Measurements from ENCODE around the gene RBM23.

DNA sequence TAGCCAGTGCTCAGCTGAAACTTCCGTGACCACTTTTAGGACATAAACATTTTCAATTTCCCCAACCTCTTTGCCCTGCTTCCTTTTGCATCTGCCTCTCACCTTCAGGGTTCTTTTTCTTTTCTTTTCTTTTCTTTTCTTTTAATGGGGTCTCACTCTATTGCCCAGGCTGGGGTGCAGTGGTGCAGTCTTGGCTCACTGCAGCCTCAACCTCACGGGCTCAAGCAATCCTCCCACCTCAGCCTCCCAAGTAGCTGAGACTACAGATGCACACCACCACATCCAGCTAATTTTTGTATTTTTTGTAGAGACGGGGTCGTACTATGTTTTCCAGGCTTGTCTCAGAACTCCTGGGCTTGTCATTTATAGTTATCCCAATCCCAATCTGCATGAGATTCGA, 52.1 kb downstream of the RBM23 start:
- TF ChIP-seq REPIN1 (tag by site-specific recombination; IDR thresholded peaks at IDR 0.05; ENCODE audit: low read depth) (no peak), ZBTB49 (tag by site-specific recombination; IDR thresholded peaks at IDR 0.05; ENCODE audit: low read depth) (no peak), TCF7L2 (IDR thresholded peaks at IDR 0.05; ENCODE audit: borderline replicate concordance, low read depth, low read length) (no peak), SP2 (tag by site-specific recombination; IDR thresholded peaks at IDR 0.05) (no peak), ZNF398 (tag by site-specific recombination; IDR thresholded peaks at IDR 0.05) (no peak), ZNF433 (tag by site-specific recombination; IDR thresholded peaks at IDR 0.05; ENCODE audit: low read depth) (no peak), SCRT2 (tag by site-specific recombination; IDR thresholded peaks at IDR 0.05) (no peak), ZNF274 (IDR thresholded peaks at IDR 0.05; ENCODE audit: low read length) (no peak), ZNF274 (tag by site-specific recombination; IDR thresholded peaks at IDR 0.05; ENCODE audit: borderline replicate concordance) (no peak), KLF9 (tag by site-specific recombination; IDR thresholded peaks at IDR 0.05; ENCODE audit: low read depth) (no peak), ZNF416 (tag by site-specific recombination; IDR thresholded peaks at IDR 0.05) (no peak)
- TF ChIP-seq, protein P1, sequence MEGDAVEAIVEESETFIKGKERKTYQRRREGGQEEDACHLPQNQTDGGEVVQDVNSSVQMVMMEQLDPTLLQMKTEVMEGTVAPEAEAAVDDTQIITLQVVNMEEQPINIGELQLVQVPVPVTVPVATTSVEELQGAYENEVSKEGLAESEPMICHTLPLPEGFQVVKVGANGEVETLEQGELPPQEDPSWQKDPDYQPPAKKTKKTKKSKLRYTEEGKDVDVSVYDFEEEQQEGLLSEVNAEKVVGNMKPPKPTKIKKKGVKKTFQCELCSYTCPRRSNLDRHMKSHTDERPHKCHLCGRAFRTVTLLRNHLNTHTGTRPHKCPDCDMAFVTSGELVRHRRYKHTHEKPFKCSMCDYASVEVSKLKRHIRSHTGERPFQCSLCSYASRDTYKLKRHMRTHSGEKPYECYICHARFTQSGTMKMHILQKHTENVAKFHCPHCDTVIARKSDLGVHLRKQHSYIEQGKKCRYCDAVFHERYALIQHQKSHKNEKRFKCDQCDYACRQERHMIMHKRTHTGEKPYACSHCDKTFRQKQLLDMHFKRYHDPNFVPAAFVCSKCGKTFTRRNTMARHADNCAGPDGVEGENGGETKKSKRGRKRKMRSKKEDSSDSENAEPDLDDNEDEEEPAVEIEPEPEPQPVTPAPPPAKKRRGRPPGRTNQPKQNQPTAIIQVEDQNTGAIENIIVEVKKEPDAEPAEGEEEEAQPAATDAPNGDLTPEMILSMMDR (tag by site-specific recombination; IDR thresholded peaks at IDR 0.05): no peak
- TF ChIP-seq, protein P2, sequence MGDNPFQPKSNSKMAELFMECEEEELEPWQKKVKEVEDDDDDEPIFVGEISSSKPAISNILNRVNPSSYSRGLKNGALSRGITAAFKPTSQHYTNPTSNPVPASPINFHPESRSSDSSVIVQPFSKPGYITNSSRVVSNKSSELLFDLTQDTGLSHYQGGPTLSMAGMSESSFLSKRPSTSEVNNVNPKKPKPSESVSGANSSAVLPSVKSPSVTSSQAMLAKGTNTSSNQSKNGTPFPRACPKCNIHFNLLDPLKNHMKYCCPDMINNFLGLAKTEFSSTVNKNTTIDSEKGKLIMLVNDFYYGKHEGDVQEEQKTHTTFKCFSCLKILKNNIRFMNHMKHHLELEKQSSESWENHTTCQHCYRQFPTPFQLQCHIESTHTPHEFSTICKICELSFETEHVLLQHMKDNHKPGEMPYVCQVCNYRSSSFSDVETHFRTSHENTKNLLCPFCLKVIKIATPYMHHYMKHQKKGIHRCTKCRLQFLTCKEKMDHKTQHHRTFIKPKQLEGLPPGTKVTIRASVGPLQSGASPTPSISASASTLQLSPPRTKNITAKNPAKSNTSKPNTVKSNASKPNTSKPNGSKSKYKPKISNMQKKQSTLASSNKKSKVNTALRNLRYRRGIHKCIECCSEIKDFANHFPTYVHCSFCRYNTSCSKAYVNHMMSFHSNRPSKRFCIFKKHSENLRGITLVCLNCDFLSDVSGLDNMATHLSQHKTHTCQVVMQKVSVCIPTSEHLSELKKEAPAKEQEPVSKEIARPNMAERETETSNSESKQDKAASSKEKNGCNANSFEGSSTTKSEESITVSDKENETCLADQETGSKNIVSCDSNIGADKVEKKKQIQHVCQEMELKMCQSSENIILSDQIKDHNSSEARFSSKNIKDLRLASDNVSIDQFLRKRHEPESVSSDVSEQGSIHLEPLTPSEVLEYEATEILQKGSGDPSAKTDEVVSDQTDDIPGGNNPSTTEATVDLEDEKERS (tag by site-specific recombination; IDR thresholded peaks at IDR 0.05): no peak
- TF ChIP-seq, protein P3, sequence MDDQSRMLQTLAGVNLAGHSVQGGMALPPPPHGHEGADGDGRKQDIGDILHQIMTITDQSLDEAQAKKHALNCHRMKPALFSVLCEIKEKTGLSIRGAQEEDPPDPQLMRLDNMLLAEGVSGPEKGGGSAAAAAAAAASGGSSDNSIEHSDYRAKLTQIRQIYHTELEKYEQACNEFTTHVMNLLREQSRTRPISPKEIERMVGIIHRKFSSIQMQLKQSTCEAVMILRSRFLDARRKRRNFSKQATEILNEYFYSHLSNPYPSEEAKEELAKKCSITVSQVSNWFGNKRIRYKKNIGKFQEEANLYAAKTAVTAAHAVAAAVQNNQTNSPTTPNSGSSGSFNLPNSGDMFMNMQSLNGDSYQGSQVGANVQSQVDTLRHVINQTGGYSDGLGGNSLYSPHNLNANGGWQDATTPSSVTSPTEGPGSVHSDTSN (CRISPR knock-in tag; IDR thresholded peaks at IDR 0.05): no peak
